ENCODE results near the gene POLE. TPM values are rescaled to one million over a fixed set of nuclear protein-coding genes. Genes with fewer than 3 reads are reported as not detected.

The POLE gene
- total and polyA plus RNA-seq, 2 donors from 2014 or later, result 5.3 to 23.0 TPM

DNA sequence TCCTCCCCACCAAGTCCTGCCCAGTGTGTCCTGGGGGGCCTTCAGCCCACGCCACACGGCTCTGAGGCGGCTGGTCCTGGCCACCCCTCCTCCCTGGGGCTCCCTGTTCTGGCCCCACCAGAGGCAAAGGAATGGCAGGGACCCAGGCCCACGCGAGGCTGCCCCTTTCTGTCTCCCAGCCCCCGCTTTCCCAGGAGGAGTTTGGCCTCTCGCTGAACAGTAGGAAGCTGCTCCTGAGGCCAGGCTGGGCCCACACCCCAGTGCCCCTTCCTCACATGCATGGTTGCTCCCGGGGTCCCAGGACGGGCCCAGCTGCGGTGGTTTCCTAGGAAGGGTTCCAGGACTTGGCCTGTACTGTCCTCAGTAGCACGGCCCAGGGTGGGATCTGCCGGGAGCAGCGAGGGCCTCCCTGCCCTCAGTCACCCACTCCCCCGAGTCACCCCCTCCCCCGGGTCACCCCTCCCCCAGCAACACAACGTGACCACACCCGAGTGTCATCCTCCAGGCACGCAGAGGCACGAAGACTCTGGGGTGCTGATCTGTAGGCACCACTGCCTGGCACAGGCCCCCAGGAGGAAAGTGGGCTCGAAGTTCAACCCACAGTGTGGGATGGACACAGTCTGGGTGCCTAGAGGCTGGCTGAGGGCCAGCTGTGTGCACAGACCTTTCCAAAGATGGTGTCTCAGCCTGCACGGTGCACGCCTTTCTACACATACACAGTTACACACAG, 109.8 kb downstream of the POLE start:
- H3K9ac ChIP-seq (ENCODE audit: low read length in 3 of 3), result no peak overlapping the region
- no peaks in the 10 kb centered on the region for H3K27me3 ChIP-seq (ENCODE audit: control insufficient read depth, insufficient read depth, low read length)
- H3K4me1 ChIP-seq (ENCODE audit: control insufficient read depth in 2 of 3, insufficient read depth in 2 of 3, low read depth in 1 of 3, low read length in 3 of 3), result no peaks in the 10 kb centered on the region
- no peaks in the 10 kb centered on the region for H3K9me3 ChIP-seq (ENCODE audit: control insufficient read depth in 2 of 3, insufficient read depth in 1 of 3, low read length in 3 of 3)
- TF ChIP-seq CTCF (IDR thresholded peaks at IDR 0.05; ENCODE audit: borderline replicate concordance, extremely low read depth, insufficient read depth), result no peak
- no peak overlapping the region for H3K27ac ChIP-seq (ENCODE audit: low read depth in 2 of 2, low read length in 2 of 2)
- H3K4me3 ChIP-seq (ENCODE audit: low read length in 3 of 3), result no peak overlapping the region
- peaks cover 4 to 11% (median 4%) of the 10 kb centered on the region in 3 donors for H3K36me3 ChIP-seq (ENCODE audit: control insufficient read depth in 2 of 3, insufficient read depth in 3 of 3, low read length in 3 of 3)
- no peak for DNase-seq
- FAIRE-seq, result no peak
- intact Hi-C loops (cut with DNase I), result no loop called here

DNA sequence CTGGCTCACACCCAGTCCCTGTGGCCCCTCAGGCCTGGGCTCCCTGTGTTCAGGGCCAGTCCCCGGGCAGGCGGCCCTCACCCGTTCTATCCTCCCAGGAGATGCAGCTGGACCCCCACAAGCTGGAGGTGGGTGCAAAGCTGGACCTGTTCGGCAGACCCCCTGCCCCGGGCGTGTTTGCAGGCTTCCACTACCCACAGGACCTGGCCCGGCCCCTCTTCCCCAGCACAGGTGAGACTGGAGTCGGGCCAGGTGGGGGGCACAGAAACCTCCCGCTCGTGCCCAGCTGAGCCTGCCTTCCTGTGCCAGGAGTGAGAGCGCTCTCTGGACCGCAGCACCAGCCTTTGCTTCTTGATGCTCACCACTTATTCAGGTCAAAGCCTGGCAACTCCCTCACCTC, 110.4 kb downstream of the POLE start:
- FAIRE-seq (no peak), DNase-seq (no peak)
- intact Hi-C loops (cut with DNase I), result no loop called here
- no peaks in the 10 kb centered on the region for H3K9me3 ChIP-seq (ENCODE audit: control insufficient read depth in 2 of 3, insufficient read depth in 1 of 3, low read length in 3 of 3)
- no peak overlapping the region for H3K27ac ChIP-seq (ENCODE audit: low read depth in 2 of 2, low read length in 2 of 2)
- H3K36me3 ChIP-seq (ENCODE audit: control insufficient read depth in 2 of 3, insufficient read depth in 3 of 3, low read length in 3 of 3), result peaks cover 4 to 11% (median 4%) of the 10 kb centered on the region in 3 donors
- no peak overlapping the region for H3K4me3 ChIP-seq (ENCODE audit: low read length in 3 of 3)
- no peaks in the 10 kb centered on the region for H3K27me3 ChIP-seq (ENCODE audit: control insufficient read depth, insufficient read depth, low read length)
- no peak overlapping the region for H3K9ac ChIP-seq (ENCODE audit: low read length in 3 of 3)
- TF ChIP-seq CTCF (IDR thresholded peaks at IDR 0.05; ENCODE audit: borderline replicate concordance, extremely low read depth, insufficient read depth), result no peak
- H3K4me1 ChIP-seq (ENCODE audit: control insufficient read depth in 2 of 3, insufficient read depth in 2 of 3, low read depth in 1 of 3, low read length in 3 of 3), result no peaks in the 10 kb centered on the region

GRCh38 chr12:132575661-132576060, 111.5 kb downstream of the POLE start:
- H3K36me3 ChIP-seq (ENCODE audit: control insufficient read depth in 2 of 3, insufficient read depth in 3 of 3, low read length in 3 of 3), result peaks cover 4 to 11% (median 4%) of the 10 kb centered on the region in 3 donors

More at GRCh38 chr12:132575661-132576060, 111.5 kb downstream of the POLE start:
- no peak for FAIRE-seq
- TF ChIP-seq CTCF (IDR thresholded peaks at IDR 0.05; ENCODE audit: borderline replicate concordance, extremely low read depth, insufficient read depth), result no peak
- H3K9ac ChIP-seq (ENCODE audit: low read length in 3 of 3), result no peak overlapping the region
- H3K9me3 ChIP-seq (ENCODE audit: control insufficient read depth in 2 of 3, insufficient read depth in 1 of 3, low read length in 3 of 3), result no peaks in the 10 kb centered on the region
- intact Hi-C loops (cut with DNase I), result no loop called here
- no peaks in the 10 kb centered on the region for H3K4me1 ChIP-seq (ENCODE audit: control insufficient read depth in 2 of 3, insufficient read depth in 2 of 3, low read depth in 1 of 3, low read length in 3 of 3)
- H3K4me3 ChIP-seq (ENCODE audit: low read length in 3 of 3), result no peak overlapping the region
- H3K27ac ChIP-seq (ENCODE audit: low read depth in 2 of 2, low read length in 2 of 2), result no peak overlapping the region
- no peaks in the 10 kb centered on the region for H3K27me3 ChIP-seq (ENCODE audit: control insufficient read depth, insufficient read depth, low read length)
- DNase-seq, result no peak

Measured in kidney (tissue), 14 donors.